22Rv1 (cell line): Measurements from ENCODE around the gene ACTL7B.
"Not testable (repeated sequence)": the region's sequence is repeated elsewhere in the genome, so short reads cannot be mapped to it uniquely, and the experiment has no call there.

Source experiments
- H3K27ac ChIP-seq: fragments of 450-650 bp; 2 replicates; pipeline ENCODE4 v1.5.1; 2017
- ZFX ChIP-seq: fragments of 450-650 bp; IDR thresholded peaks from 2 replicates; pipeline ENCODE4 v1.6.1; 2017; ENCODE audit warnings: antibody characterized with exemption, borderline replicate concordance
- TF ChIP-seq, protein P1 (sequence below): fragments of 450-650 bp; IDR thresholded peaks from 2 replicates; pipeline ENCODE4 v1.5.1; 2017; ENCODE audit warnings: mild to moderate bottlenecking

Gene ACTL7B

GRCh38 chr9:108845947-108846346, 9.8 kb downstream of the ACTL7B start:
- TF ChIP-seq ZFX, result no peak
- no peak overlapping the region for H3K27ac ChIP-seq

- no peak for TF ChIP-seq ZFX
- TF ChIP-seq, protein P1, sequence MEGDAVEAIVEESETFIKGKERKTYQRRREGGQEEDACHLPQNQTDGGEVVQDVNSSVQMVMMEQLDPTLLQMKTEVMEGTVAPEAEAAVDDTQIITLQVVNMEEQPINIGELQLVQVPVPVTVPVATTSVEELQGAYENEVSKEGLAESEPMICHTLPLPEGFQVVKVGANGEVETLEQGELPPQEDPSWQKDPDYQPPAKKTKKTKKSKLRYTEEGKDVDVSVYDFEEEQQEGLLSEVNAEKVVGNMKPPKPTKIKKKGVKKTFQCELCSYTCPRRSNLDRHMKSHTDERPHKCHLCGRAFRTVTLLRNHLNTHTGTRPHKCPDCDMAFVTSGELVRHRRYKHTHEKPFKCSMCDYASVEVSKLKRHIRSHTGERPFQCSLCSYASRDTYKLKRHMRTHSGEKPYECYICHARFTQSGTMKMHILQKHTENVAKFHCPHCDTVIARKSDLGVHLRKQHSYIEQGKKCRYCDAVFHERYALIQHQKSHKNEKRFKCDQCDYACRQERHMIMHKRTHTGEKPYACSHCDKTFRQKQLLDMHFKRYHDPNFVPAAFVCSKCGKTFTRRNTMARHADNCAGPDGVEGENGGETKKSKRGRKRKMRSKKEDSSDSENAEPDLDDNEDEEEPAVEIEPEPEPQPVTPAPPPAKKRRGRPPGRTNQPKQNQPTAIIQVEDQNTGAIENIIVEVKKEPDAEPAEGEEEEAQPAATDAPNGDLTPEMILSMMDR, result no peak
- no peak overlapping the region for H3K27ac ChIP-seq
Measured at GRCh38 chr9:108845507-108845906, 10.3 kb downstream of the ACTL7B start.

DNA sequence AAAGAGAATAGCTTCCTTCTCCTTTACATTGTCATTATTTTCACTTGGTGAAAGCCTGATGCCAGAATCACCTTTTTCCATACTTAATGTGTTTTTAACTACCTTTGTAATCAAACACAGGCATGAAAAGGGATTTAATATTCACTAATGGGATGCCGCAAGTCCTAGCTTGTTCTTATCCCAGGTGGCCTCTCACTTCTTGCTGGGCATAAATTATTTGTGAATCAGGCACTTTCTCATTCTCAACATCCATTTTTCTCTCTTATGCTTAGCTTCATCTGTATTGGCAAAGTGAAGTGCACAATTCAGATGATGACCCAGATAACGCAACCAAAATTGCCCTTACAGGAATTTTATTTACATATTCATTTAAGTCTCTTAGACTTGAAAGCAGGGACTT, 10.9 kb downstream of the ACTL7B start:
- H3K27ac ChIP-seq, result no peak overlapping the region
- no peak for TF ChIP-seq ZFX
- TF ChIP-seq, protein P1, result no peak

GRCh38 chr9:108844391-108844790, 11.4 kb downstream of the ACTL7B start:
- no peak overlapping the region for H3K27ac ChIP-seq

GRCh38 chr9:108842610-108843295, 13.0 kb downstream of the ACTL7B start:
- TF ChIP-seq, protein P1, result no peak
- TF ChIP-seq ZFX, result no peak
- H3K27ac ChIP-seq, result no peak overlapping the region

More at GRCh38 chr9:108844391-108844790, 11.4 kb downstream of the ACTL7B start:
- no peak for TF ChIP-seq ZFX
- TF ChIP-seq, protein P1, result no peak

GRCh38 chr9:108839561-108839960, 16.2 kb downstream of the ACTL7B start:
- H3K27ac ChIP-seq, result not testable (repeated sequence)

DNA sequence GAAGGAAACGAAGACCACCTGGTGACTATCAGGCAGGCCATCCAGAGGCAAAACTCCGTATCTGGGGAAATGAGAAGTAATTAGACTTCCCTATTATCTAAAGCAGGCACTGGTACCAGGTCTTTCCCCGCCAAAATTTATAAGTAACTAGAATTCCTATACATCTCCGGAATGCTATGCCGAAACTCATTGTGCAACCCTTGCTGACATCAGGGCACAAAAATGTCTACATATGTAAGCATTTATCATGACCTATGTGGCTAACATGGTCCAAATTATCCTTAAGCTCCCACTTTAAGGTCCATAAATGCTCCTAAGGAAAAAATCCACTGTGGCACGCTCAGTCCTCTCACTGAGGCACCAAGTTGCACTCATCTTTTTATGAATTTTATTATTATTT, 17.8 kb downstream of the ACTL7B start:
- H3K27ac ChIP-seq, result no peak overlapping the region
- TF ChIP-seq, protein P1, result no peak
- TF ChIP-seq ZFX, result no peak

DNA sequence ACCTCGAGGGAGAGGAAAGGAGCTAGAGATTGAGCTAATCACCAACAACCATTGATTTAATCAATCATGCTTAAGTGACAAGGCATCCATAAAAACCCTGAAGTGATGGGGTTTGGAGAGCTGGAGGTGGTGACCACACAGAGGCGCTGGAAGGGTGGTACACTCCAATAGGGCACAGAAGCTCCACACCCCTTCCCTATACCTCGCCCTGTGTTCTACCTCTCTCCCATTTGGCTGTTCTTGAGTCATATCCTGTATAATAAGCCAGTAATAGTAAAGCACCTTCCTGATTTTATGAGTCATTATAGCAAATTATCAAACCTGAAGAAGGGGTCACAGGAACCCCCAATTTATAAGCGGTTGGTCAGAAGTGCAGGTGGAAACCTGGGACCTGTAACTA, 18.3 kb downstream of the ACTL7B start:
- H3K27ac ChIP-seq, result no peak overlapping the region
- TF ChIP-seq ZFX, result no peak
- TF ChIP-seq, protein P1, result no peak
